ENCODE data around the gene RNF5. TPM values are rescaled to one million over a fixed set of nuclear protein-coding genes. Genes with fewer than 3 reads are reported as not detected.

RNF5 gene
- total and polyA plus RNA-seq, 9 of the 15 experiments (the other 6 are each of a cell fraction or from before 2014, with no cell fraction given): 62.2 to 245 (median 129) TPM

GRCh38 chr6:32175711-32176475, 2.3 kb upstream of the RNF5 start, which contains the start of gene AGPAT1 (continued):
- TF ChIP-seq CUX1 (CRISPR knock-in tag; IDR thresholded peaks at IDR 0.05) (no peak), PHB (CRISPR knock-in tag; IDR thresholded peaks at IDR 0.05) (no peak), CSDE1 (IDR thresholded peaks at IDR 0.05) (no peak), SMAD1 (IDR thresholded peaks at IDR 0.05; ENCODE audit: low read depth, low read length, partially characterized antibody) (no peak), NR4A1 (CRISPR knock-in tag; IDR thresholded peaks at IDR 0.05) (no peak), NR4A1 (tag; IDR thresholded peaks at IDR 0.05) (no peak), TCFL5 (CRISPR knock-in tag; conservative IDR thresholded peaks at IDR 0.05) (no peak), FOXK1 (CRISPR knock-in tag; IDR thresholded peaks at IDR 0.05; ENCODE audit: borderline replicate concordance) (no peak), RB1 (IDR thresholded peaks at IDR 0.05; ENCODE audit: low read depth) (peak; percentile 65; the same call in 1 of the 2 replicates), SAFB (IDR thresholded peaks at IDR 0.05; ENCODE audit: borderline replicate concordance, low read depth, low read length) (no peak), ZNF695 (CRISPR knock-in tag; IDR thresholded peaks at IDR 0.05) (no peak), CBX1 (IDR thresholded peaks at IDR 0.05; ENCODE audit: low read depth) (no peak), ARHGAP35 (IDR thresholded peaks at IDR 0.05; ENCODE audit: partially characterized antibody) (no peak), ERF (CRISPR knock-in tag; IDR thresholded peaks at IDR 0.05) (peak; percentile 75; the same call in 1 of the 2 replicates), BRD9 (IDR thresholded peaks at IDR 0.05; ENCODE audit: low read depth, partially characterized antibody) (peak; percentile 84), HDAC1 (IDR thresholded peaks at IDR 0.05) (peak in 1 of 2 experiments; percentile 68; a peak in 2 of 4 replicates)
- TF ChIP-seq, protein P1, sequence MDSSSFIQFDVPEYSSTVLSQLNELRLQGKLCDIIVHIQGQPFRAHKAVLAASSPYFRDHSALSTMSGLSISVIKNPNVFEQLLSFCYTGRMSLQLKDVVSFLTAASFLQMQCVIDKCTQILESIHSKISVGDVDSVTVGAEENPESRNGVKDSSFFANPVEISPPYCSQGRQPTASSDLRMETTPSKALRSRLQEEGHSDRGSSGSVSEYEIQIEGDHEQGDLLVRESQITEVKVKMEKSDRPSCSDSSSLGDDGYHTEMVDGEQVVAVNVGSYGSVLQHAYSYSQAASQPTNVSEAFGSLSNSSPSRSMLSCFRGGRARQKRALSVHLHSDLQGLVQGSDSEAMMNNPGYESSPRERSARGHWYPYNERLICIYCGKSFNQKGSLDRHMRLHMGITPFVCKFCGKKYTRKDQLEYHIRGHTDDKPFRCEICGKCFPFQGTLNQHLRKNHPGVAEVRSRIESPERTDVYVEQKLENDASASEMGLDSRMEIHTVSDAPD (CRISPR knock-in tag; IDR thresholded peaks at IDR 0.05): no peak
- TF ChIP-seq, protein P2, sequence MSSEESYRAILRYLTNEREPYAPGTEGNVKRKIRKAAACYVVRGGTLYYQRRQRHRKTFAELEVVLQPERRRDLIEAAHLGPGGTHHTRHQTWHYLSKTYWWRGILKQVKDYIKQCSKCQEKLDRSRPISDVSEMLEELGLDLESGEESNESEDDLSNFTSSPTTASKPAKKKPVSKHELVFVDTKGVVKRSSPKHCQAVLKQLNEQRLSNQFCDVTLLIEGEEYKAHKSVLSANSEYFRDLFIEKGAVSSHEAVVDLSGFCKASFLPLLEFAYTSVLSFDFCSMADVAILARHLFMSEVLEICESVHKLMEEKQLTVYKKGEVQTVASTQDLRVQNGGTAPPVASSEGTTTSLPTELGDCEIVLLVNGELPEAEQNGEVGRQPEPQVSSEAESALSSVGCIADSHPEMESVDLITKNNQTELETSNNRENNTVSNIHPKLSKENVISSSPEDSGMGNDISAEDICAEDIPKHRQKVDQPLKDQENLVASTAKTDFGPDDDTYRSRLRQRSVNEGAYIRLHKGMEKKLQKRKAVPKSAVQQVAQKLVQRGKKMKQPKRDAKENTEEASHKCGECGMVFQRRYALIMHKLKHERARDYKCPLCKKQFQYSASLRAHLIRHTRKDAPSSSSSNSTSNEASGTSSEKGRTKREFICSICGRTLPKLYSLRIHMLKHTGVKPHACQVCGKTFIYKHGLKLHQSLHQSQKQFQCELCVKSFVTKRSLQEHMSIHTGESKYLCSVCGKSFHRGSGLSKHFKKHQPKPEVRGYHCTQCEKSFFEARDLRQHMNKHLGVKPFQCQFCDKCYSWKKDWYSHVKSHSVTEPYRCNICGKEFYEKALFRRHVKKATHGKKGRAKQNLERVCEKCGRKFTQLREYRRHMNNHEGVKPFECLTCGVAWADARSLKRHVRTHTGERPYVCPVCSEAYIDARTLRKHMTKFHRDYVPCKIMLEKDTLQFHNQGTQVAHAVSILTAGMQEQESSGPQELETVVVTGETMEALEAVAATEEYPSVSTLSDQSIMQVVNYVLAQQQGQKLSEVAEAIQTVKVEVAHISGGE (CRISPR knock-in tag; IDR thresholded peaks at IDR 0.05): peak in 1 of 3 experiments; percentile 30; a peak in 1 of 6 replicates

Data from K562 (cell line).